GM23338 (cell line): ENCODE results near the gene DNAI7. TPM values are rescaled to one million over a fixed set of nuclear protein-coding genes. Genes with fewer than 3 reads are reported as not detected.

ENCODE experiments used
- ATAC-seq: fragments of 200-7000 bp; cut with Tn5 transposase; 3 replicates; pipeline ENCODE4 v1.9.1; 2020
- DNase-seq: peaks from one replicate; pipeline ENCODE4 v3.0.0-alpha.2; 2015; ENCODE audit warnings: low spot score
- H2AFZ ChIP-seq: fragments of 200-600 bp; sonication (generic); 2 replicates; pipeline ENCODE4 v1.8.0; 2016; ENCODE audit warnings: antibody characterized with exemption, mild to moderate bottlenecking, moderate library complexity
- H3F3A ChIP-seq: fragments of 200-600 bp; sonication (generic); replicated peaks from 2 replicates; pipeline ENCODE4 v1.8.0; 2017; ENCODE audit warnings: antibody characterized with exemption, mixed run types, low read depth
- H3K27ac ChIP-seq: fragments of 200-600 bp; sonication (generic); 2 replicates; pipeline ENCODE4 v1.6.1; 2016; ENCODE audit warnings: low read depth
- H3K27me3 ChIP-seq: fragments of 200-600 bp; sonication (generic); 2 replicates; pipeline ENCODE4 v1.8.0; 2016; ENCODE audit warnings: mild to moderate bottlenecking, mixed run types, moderate library complexity; ENCODE audit not compliant: insufficient read depth
- H3K36me3 ChIP-seq: fragments of 200-600 bp; sonication (generic); 2 replicates; pipeline ENCODE4 v1.8.0; 2016; ENCODE audit warnings: mild to moderate bottlenecking; ENCODE audit not compliant: insufficient read depth
- H3K4me1 ChIP-seq: fragments of 200-600 bp; sonication (generic); 2 replicates; pipeline ENCODE4 v1.8.0; 2016; ENCODE audit warnings: mild to moderate bottlenecking, moderate library complexity; ENCODE audit not compliant: insufficient read depth
- H3K4me2 ChIP-seq: fragments of 200-600 bp; sonication (generic); 2 replicates; pipeline ENCODE4 v1.7.1; 2017; ENCODE audit warnings: mixed run types
- H3K4me3 ChIP-seq: fragments of 200-600 bp; sonication (generic); 2 replicates; pipeline ENCODE4 v1.6.1; 2016; ENCODE audit warnings: mixed run types
- H3K79me2 ChIP-seq: fragments of 200-600 bp; sonication (generic); replicated peaks from 2 replicates; pipeline ENCODE4 v1.8.0; 2017; ENCODE audit warnings: mild to moderate bottlenecking; ENCODE audit not compliant: insufficient read depth
- H3K9me2 ChIP-seq: fragments of 200-600 bp; sonication (generic); 2 replicates; pipeline ENCODE4 v1.8.0; 2017; ENCODE audit not compliant: insufficient read depth
- H4K20me1 ChIP-seq: fragments of 200-600 bp; sonication (generic); replicated peaks from 2 replicates; pipeline ENCODE4 v1.8.0; 2017; ENCODE audit warnings: mild to moderate bottlenecking; ENCODE audit not compliant: insufficient read depth
- H3K27ac Mint-ChIP-seq: 2 replicates; pipeline ENCODE4 v1.8.0; 2020; ENCODE audit warnings: inconsistent platforms, mild to moderate bottlenecking, moderate library complexity, mixed read lengths
- H3K27me3 Mint-ChIP-seq: 3 replicates; pipeline ENCODE4 v1.8.0; 2022; ENCODE audit warnings: low read depth, mild to moderate bottlenecking, moderate library complexity, mixed read lengths, inconsistent platforms; ENCODE audit not compliant: insufficient read depth, poor library complexity
- H3K36me3 Mint-ChIP-seq: 3 replicates; pipeline ENCODE4 v1.8.0; 2021; ENCODE audit warnings: low read depth, mild to moderate bottlenecking, inconsistent platforms, moderate library complexity, mixed read lengths
- H3K4me1 Mint-ChIP-seq: 3 replicates; pipeline ENCODE4 v1.8.0; 2020; ENCODE audit warnings: mild to moderate bottlenecking, inconsistent platforms, mixed read lengths
- H3K4me3 Mint-ChIP-seq: 3 replicates; pipeline ENCODE4 v1.8.0; 2021; ENCODE audit warnings: moderate library complexity, mild to moderate bottlenecking, inconsistent platforms, mixed read lengths
- H3K9me3 Mint-ChIP-seq: 3 replicates; pipeline ENCODE4 v1.8.0; 2020; ENCODE audit warnings: moderate library complexity, mild to moderate bottlenecking, inconsistent platforms, mixed read lengths
- CREB1 ChIP-seq: fragments of 250-450 bp; sonication (Bioruptor Pico); IDR thresholded peaks from 2 replicates; pipeline ENCODE4 v1.5.0; 2020; ENCODE audit warnings: low read depth, mild to moderate bottlenecking, moderate library complexity
- CTCF ChIP-seq, 2 experiments: fragments of 200-600 bp in 1 of 2; sonication (generic) in 1 of 2; conservative IDR thresholded peaks; 2 replicates each; pipeline versions ENCODE4 v1.5.1 to v1.6.1; 2016 to 2017; ENCODE audit warnings: antibody characterized with exemption in 2 of 2, low read depth in 2 of 2, mild to moderate bottlenecking in 2 of 2, moderate library complexity in 1 of 2
- EZH2 ChIP-seq: fragments of 200-600 bp; sonication (generic); IDR thresholded peaks from one replicate; pipeline ENCODE4 v1.8.0; 2017; ENCODE audit warnings: antibody characterized with exemption, mild to moderate bottlenecking, low read depth; ENCODE audit not compliant: unreplicated experiment
- EZH2phosphoT487 ChIP-seq: fragments of 200-600 bp; sonication (generic); IDR thresholded peaks from one replicate; pipeline ENCODE4 v1.8.1; 2018; ENCODE audit warnings: antibody characterized with exemption; ENCODE audit not compliant: unreplicated experiment
- JUNB ChIP-seq: IDR thresholded peaks from one replicate; pipeline ENCODE4 v1.6.1; 2016; ENCODE audit warnings: antibody characterized with exemption; ENCODE audit not compliant: unreplicated experiment
- NANOG ChIP-seq: IDR thresholded peaks from 2 replicates; pipeline ENCODE4 v1.6.1; 2016; ENCODE audit warnings: antibody characterized with exemption, borderline replicate concordance
- POLR2AphosphoS5 ChIP-seq: IDR thresholded peaks from 2 replicates; pipeline ENCODE4 v1.6.1; 2016; ENCODE audit warnings: antibody characterized with exemption, low read depth
- STAT1 ChIP-seq: IDR thresholded peaks from one replicate; pipeline ENCODE4 v1.6.1; 2016; ENCODE audit warnings: antibody characterized with exemption; ENCODE audit not compliant: unreplicated experiment
- ZNF114 ChIP-seq: fragments of 250-450 bp; sonication (Bioruptor Pico); IDR thresholded peaks from 2 replicates; pipeline ENCODE4 v1.5.0; 2020; ENCODE audit warnings: mild to moderate bottlenecking, moderate library complexity
- ZNF331 ChIP-seq: fragments of 250-450 bp; sonication (Bioruptor Pico); IDR thresholded peaks from 2 replicates; pipeline ENCODE4 v1.5.0; 2020; ENCODE audit warnings: low read depth, mild to moderate bottlenecking, moderate library complexity
- ZNF462 ChIP-seq: fragments of 250-450 bp; sonication (Bioruptor Pico); IDR thresholded peaks from 2 replicates; pipeline ENCODE4 v1.5.0; 2020; ENCODE audit warnings: mild to moderate bottlenecking, moderate library complexity
- polyA plus RNA-seq: library from polyadenylated mRNA; unstranded; fragments of >200 nt; fragmentation: Nextera tagmentation; extraction: Ambion mirVana; gene quantifications from 2 replicates; pipeline ENCODE4 v1.2.1, GENCODE V29; 2016
- total RNA-seq: library from RNA; depleted of rRNA; stranded (reverse); fragments of >200 nt; shearing (Covaris generic); gene quantifications from 2 replicates; pipeline ENCODE4 v1.2.3, GENCODE V29; 2014

The DNAI7 gene
- total and polyA plus RNA-seq, 2 experiments from 2014 or later = 0.08 TPM; not detected in 1

- no peak overlapping the region for H2AFZ ChIP-seq
- ATAC-seq (no peak), DNase-seq (no peak)
- H3K4me2 ChIP-seq = no peak overlapping the region
- no peaks in the 10 kb centered on the region for H3K79me2 ChIP-seq
- no peaks in the 10 kb centered on the region for H3K27me3 ChIP-seq
- Mint-ChIP-seq H3K4me3 (no peak overlapping the region), H3K27ac (no peak overlapping the region), H3K9me3 (no peaks in the 10 kb centered on the region), H3K27me3 (no peaks in the 10 kb centered on the region), H3K4me1 (peaks cover 2% of the 10 kb centered on the region; the same call in 1 of the 3 replicates), H3K36me3 (no peaks in the 10 kb centered on the region)
- H3K9me2 ChIP-seq = no peaks in the 10 kb centered on the region
- H4K20me1 ChIP-seq = no peaks in the 10 kb centered on the region
- no peaks in the 10 kb centered on the region for H3K36me3 ChIP-seq
- no peak overlapping the region for H3K27ac ChIP-seq
- H3K4me1 ChIP-seq = peaks cover 7% of the 10 kb centered on the region; the same call in 1 of the 2 replicates
- H3F3A ChIP-seq = no peaks in the 10 kb centered on the region
- TF ChIP-seq POLR2AphosphoS5 (no peak), STAT1 (no peak), EZH2 (no peak), ZNF331 (CRISPR knock-in tag) (no peak), JUNB (no peak)
- H3K4me3 ChIP-seq = no peak overlapping the region
Observed at GRCh38 chr12:25082628-25083027, 112.3 kb downstream of the DNAI7 start.

- Mint-ChIP-seq H3K4me3 (no peak overlapping the region), H3K36me3 (no peaks in the 10 kb centered on the region), H3K9me3 (no peaks in the 10 kb centered on the region), H3K4me1 (no peaks in the 10 kb centered on the region), H3K27me3 (peaks cover 3% of the 10 kb centered on the region), H3K27ac (no peak overlapping the region)
- no peak overlapping the region for H2AFZ ChIP-seq
- ATAC-seq (no peak), DNase-seq (no peak)
- H3K4me2 ChIP-seq = no peak overlapping the region
- TF ChIP-seq CREB1 (CRISPR knock-in tag) (no peak), CTCF (conservative IDR thresholded peaks at IDR 0.05; ENCODE audit: low read depth in 2 of 2) (no peak), EZH2phosphoT487 (no peak)
- H3K27ac ChIP-seq = no peak overlapping the region
- H4K20me1 ChIP-seq = no peaks in the 10 kb centered on the region
- H3K27me3 ChIP-seq = no peaks in the 10 kb centered on the region
- no peak overlapping the region for H3K4me3 ChIP-seq
- no peaks in the 10 kb centered on the region for H3K79me2 ChIP-seq
- H3K36me3 ChIP-seq = no peaks in the 10 kb centered on the region
- no peaks in the 10 kb centered on the region for H3K4me1 ChIP-seq
- no peaks in the 10 kb centered on the region for H3K9me2 ChIP-seq
- no peaks in the 10 kb centered on the region for H3F3A ChIP-seq
Observed at GRCh38 chr12:25079393-25079792, 115.6 kb downstream of the DNAI7 start.

GRCh38 chr12:25074954-25075353, 120.0 kb downstream of the DNAI7 start:
- DNase-seq (no peak), ATAC-seq (no peak)
- Mint-ChIP-seq H3K27me3 (peaks cover 3% of the 10 kb centered on the region), H3K27ac (no peak overlapping the region), H3K9me3 (no peaks in the 10 kb centered on the region), H3K4me3 (no peak overlapping the region), H3K4me1 (no peaks in the 10 kb centered on the region), H3K36me3 (no peaks in the 10 kb centered on the region)
- Histone ChIP-seq H3K4me2 (no peak overlapping the region), H3K27ac (no peak overlapping the region), H3K79me2 (no peaks in the 10 kb centered on the region), H3K4me3 (no peak overlapping the region), H3K9me2 (no peaks in the 10 kb centered on the region), H4K20me1 (no peaks in the 10 kb centered on the region), H3F3A (no peaks in the 10 kb centered on the region), H3K27me3 (no peaks in the 10 kb centered on the region), H3K36me3 (no peaks in the 10 kb centered on the region), H2AFZ (peak overlapping the region; percentile 35; the same call in 1 of the 2 replicates), H3K4me1 (no peaks in the 10 kb centered on the region)
- TF ChIP-seq JUNB = no peak
- TF ChIP-seq EZH2phosphoT487 = no peak
- no peak for TF ChIP-seq ZNF114
- TF ChIP-seq ZNF331 (CRISPR knock-in tag) = no peak
- TF ChIP-seq NANOG = no peak
- TF ChIP-seq ZNF462 (CRISPR knock-in tag) = no peak
